ENCODE measurements around the gene PPP1R14D. TPM values are rescaled to one million over a fixed set of nuclear protein-coding genes. Genes with fewer than 3 reads are reported as not detected.

PPP1R14D gene
- total RNA-seq, 1 experiment from 2014 or later: not detected

- no peaks in the 10 kb centered on the region for H3K9me2 ChIP-seq (ENCODE audit: insufficient read depth)
- peak; percentile 91 for ATAC-seq
- H3K27ac ChIP-seq (ENCODE audit: low read depth, low read length): peak overlapping the region; percentile 2; the same call in 1 of the 2 replicates
- no peak for TF ChIP-seq ATF3 (IDR thresholded peaks at IDR 0.05)
- TF ChIP-seq CTCF (IDR thresholded peaks at IDR 0.05 in 2 of 3, conservative IDR thresholded peaks at IDR 0.05 in 1 of 3; ENCODE audit: borderline replicate concordance in 1 of 3, insufficient read depth in 1 of 3, low read depth in 2 of 3, low read length in 2 of 3): no peak
- TF ChIP-seq MAX (IDR thresholded peaks at IDR 0.05): peak; percentile 58
- TF ChIP-seq EZH2phosphoT487 (IDR thresholded peaks at IDR 0.05; ENCODE audit: borderline replicate concordance): no peak
- TF ChIP-seq ZNF274 (IDR thresholded peaks at IDR 0.05; ENCODE audit: low read depth, low read length): no peak
- TF ChIP-seq ELF1 (IDR thresholded peaks at IDR 0.05; ENCODE audit: borderline replicate concordance, low read depth): no peak
- H3K4me2 ChIP-seq (ENCODE audit: low read length): peak overlapping the region; percentile 27
- H4K20me1 ChIP-seq (ENCODE audit: insufficient read depth): no peaks in the 10 kb centered on the region
- H3K9ac ChIP-seq (ENCODE audit: low read length): peak overlapping the region; percentile 13; the same call in 1 of the 2 replicates
- ChIA-PET POLR2A (interaction anchor here (2.1 kb wide), 1 partner anchor 11 kb away, joined by 5 read pairs; no protein-coding TSS in a partner anchor), RAD21 (ENCODE audit: low non-redundant PET in 1 of 2, low total read pairs in 2 of 2, uncharacterized antibody in 2 of 2, unreplicated experiment in 2 of 2) (interaction anchor here in 1 of 2 experiments (1.3 kb wide), 1 partner anchor 30 kb away, joined by 3 read pairs; no protein-coding TSS in a partner anchor), CTCF (interaction anchor here (1.0 to 1.1 kb wide), 2 partner anchors 116 to 154 kb away, joined by 3 to 5 read pairs; no protein-coding TSS in a partner anchor)
- no peak for DNase-seq (ENCODE audit: low read depth, low spot score)
- no peak overlapping the region for H2AFZ ChIP-seq (ENCODE audit: low read depth, low read length, poor library complexity, severe bottlenecking)
- BruUV-seq (replicated peaks): no TSS peak
- no peak overlapping the region for H3K4me3 ChIP-seq (replicated peaks in 1 of 2; ENCODE audit: low read depth in 1 of 2, low read length in 2 of 2)
- no peaks in the 10 kb centered on the region for H3K27me3 ChIP-seq (ENCODE audit: insufficient read depth, low read length)
- H3K36me3 ChIP-seq (ENCODE audit: control insufficient read depth in 1 of 2, insufficient read depth in 2 of 2, low read length in 2 of 2): peaks cover 10 to 22% of the 10 kb centered on the region in 2 experiments; a peak in 3 of 4 replicates
- H3K4me1 ChIP-seq (ENCODE audit: control insufficient read depth in 1 of 2, insufficient read depth in 2 of 2, low read length in 2 of 2): peaks cover 6 to 12% of the 10 kb centered on the region in 2 experiments
- intact Hi-C loops (cut with micrococcal nuclease): no loop called here
- H3K9me3 ChIP-seq (ENCODE audit: control insufficient read depth in 1 of 2, insufficient read depth in 1 of 2, low read depth in 1 of 2, low read length in 2 of 2): no peaks in the 10 kb centered on the region
- H3K79me2 ChIP-seq (ENCODE audit: insufficient read depth, low read length): no peaks in the 10 kb centered on the region
These were observed 51.9 kb downstream of the PPP1R14D start for GRCh38 chr15:40776537-40777141.

Measured in HCT116 (cell line).